Thyroid gland (tissue), 4 donors: ENCODE results near the gene CDC42EP1. TPM values are rescaled to one million over a fixed set of nuclear protein-coding genes. Genes with fewer than 3 reads are reported as not detected.
A peak's percentile ranks its signal among the peaks of the same experiment; 100 is the strongest.
"Not testable (repeated sequence)": the region's sequence is repeated elsewhere in the genome, so short reads cannot be mapped to it uniquely, and the experiment has no call there.

Experiments
- DNase-seq, 2 donors: peaks; one replicate each; pipeline ENCODE4 v3.0.0-alpha.2; 2019
- H3K27ac ChIP-seq, 3 donors: fragments of 200-600 bp; sonication (generic); 1 replicate in 2 of 3; 2 replicates in 1 of 3; pipeline ENCODE4 v1.5.1; 2016 to 2019; ENCODE audit warnings: mild to moderate bottlenecking in 1 of 3, moderate library complexity in 1 of 3
- H3K27me3 ChIP-seq: fragments of 200-600 bp; sonication (generic); one replicate; pipeline ENCODE4 v1.5.1; 2019
- H3K36me3 ChIP-seq, 2 donors: fragments of 200-600 bp; sonication (generic); one replicate each; pipeline ENCODE4 v1.5.1; 2016 to 2019
- H3K4me1 ChIP-seq, 2 donors: fragments of 200-600 bp; sonication (generic); one replicate each; pipeline ENCODE4 v1.5.1; 2017 to 2019
- H3K4me3 ChIP-seq, 3 donors: fragments of 200-600 bp; sonication (generic); replicated peaks in 1 of 3; 1 replicate in 2 of 3; 2 replicates in 1 of 3; pipeline ENCODE4 v1.5.1; 2016; ENCODE audit warnings: mild to moderate bottlenecking in 1 of 3
- H3K9me3 ChIP-seq: fragments of 200-600 bp; sonication (generic); one replicate; pipeline ENCODE4 v1.5.1; 2017
- CTCF ChIP-seq, 6 experiments: fragments of 200-600 bp in 3 of 6; fragments of 450-650 bp in 3 of 6; sonication (generic) in 3 of 6; IDR thresholded peaks; one replicate each; pipeline ENCODE4 v1.5.1; 2016 to 2019; ENCODE audit warnings: antibody characterized with exemption in 6 of 6, mild to moderate bottlenecking in 2 of 6, inconsistent platforms in 1 of 6, moderate library complexity in 1 of 6
- POLR2A ChIP-seq, 2 donors: fragments of 450-650 bp; IDR thresholded peaks; one replicate each; pipeline ENCODE4 v1.6.1; 2017; ENCODE audit warnings: antibody characterized with exemption in 2 of 2, mild to moderate bottlenecking in 2 of 2, moderate library complexity in 1 of 2
- WGBS, 2 donors: methylation state at CpG; one replicate each; pipeline ENCODE4 v1.1.5; 2017; 5-methylcytosine and 5-hydroxymethylcytosine counted together
- intact Hi-C: fragments of 100-400 bp; cut with DNase I; formaldehyde crosslinking; loops from one replicate; pipeline ENCODE4 v1.15.1; 2023
- total RNA-seq, 4 donors: library from RNA; depleted of rRNA; stranded (reverse); fragments of >200 nt; gene quantifications; one replicate each; pipeline ENCODE4 v1.2.3, GENCODE V29; 2016

Gene CDC42EP1
- total RNA-seq, 4 donors from 2014 or later: 15.7 to 23.3 (median 18.3) TPM

- intact Hi-C loops: no loop called here
These were observed 47.7 kb downstream of the CDC42EP1 start for GRCh38 chr22:37607935-37608476.

DNA sequence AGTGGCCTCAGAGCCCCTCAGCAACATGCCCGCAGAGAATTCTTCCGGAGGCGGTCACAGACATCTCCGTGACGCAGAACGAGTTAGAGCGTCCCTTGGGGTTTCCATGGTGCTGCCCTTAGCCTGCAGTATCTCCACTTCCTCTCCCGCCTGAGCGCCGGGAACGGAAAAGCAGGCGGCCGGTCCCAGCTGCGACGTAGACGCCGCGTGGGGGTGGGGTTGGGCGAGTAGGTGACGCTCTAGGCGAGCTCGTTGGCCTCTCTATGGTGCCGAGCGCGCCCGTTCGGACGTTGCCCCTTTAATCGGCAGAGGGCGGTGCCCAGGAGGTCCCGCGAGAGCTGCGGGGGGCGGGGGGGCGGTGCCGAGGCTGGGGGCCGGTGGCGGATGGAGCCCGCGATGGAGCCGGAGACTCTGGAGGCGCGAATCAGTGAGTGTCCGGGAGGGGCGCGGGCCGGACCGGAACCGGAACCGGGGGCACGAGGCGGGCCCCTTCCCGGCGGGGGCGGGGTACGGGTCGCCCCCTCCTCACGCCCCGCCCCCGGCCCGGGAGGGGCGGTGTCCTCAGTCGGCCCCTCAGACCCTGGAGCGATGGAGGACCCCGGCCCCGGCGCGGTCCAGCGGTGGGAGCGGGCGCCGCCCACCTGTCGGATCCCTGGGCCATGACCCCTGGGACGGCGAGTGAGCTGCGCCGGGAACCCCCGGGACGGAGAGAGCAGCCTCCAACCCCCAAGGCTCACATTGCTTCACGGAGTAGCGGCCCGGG, 48.4 kb downstream of the CDC42EP1 start, which contains the start of gene GGA1:
Gene GGA1 (plus strand): TSS at position 358 of the 763 bp plus-strand sequence. CDS start 27 bp downstream, at position 385.
- peaks cover 23 to 31% of the 10 kb centered on the region in 2 donors for H3K4me1 ChIP-seq
- intact Hi-C loops: no loop called here
- WGBS, 2 donors: 0 to 1% methylated on average over 7 to 26 of the region's 82 CpGs

More at GRCh38 chr22:37607935-37608476, 47.7 kb downstream of the CDC42EP1 start:
- H3K4me3 ChIP-seq: peak overlapping the region in 2 of 3 donors; percentile 25 to 93
- H3K36me3 ChIP-seq: no peaks in the 10 kb centered on the region
- H3K9me3 ChIP-seq: no peaks in the 10 kb centered on the region
- no peak for DNase-seq
- 2% methylated on average over 16 to 17 of the region's 17 CpGs for WGBS, 2 donors
- no peaks in the 10 kb centered on the region for H3K27me3 ChIP-seq
- TF ChIP-seq CTCF (IDR thresholded peaks at IDR 0.05): no peak
- TF ChIP-seq POLR2A (IDR thresholded peaks at IDR 0.05): no peak
- peak overlapping the region; percentile 91 to 96 (median 93) for H3K27ac ChIP-seq
- peaks cover 20 to 25% of the 10 kb centered on the region in 2 donors for H3K4me1 ChIP-seq

GRCh38 chr22:37609240-37610152, 49.2 kb downstream of the CDC42EP1 start:
- intact Hi-C loops: no loop called here
- DNase-seq: peak in 1 of 2 donors; percentile 43
- Histone ChIP-seq H3K4me3 (peak overlapping the region; percentile 71 to 93 (median 93)), H3K27me3 (no peaks in the 10 kb centered on the region), H3K27ac (peak overlapping the region; percentile 91 to 96 (median 93)), H3K36me3 (no peaks in the 10 kb centered on the region), H3K9me3 (no peaks in the 10 kb centered on the region), H3K4me1 (peaks cover 31 to 36% of the 10 kb centered on the region in 2 donors)
- WGBS, 2 donors: 10 to 17% methylated on average over 14 to 19 of the region's 26 CpGs
- TF ChIP-seq POLR2A (IDR thresholded peaks at IDR 0.05): no peak
- no peak for TF ChIP-seq CTCF (IDR thresholded peaks at IDR 0.05)

More for the DNA sequence above, 48.4 kb downstream of the CDC42EP1 start, which contains the start of gene GGA1:
- Histone ChIP-seq H3K4me3 (peak within 1 kb of the TSS; percentile 71 to 93 (median 93)), H3K27ac (peak within 1 kb of the TSS; percentile 91 to 96 (median 93)), H3K27me3 (no peaks in the 10 kb centered on the region), H3K36me3 (no peaks in the 10 kb centered on the region), H3K9me3 (no peaks in the 10 kb centered on the region)
- peak in 1 of 2 donors; percentile 58 for TF ChIP-seq POLR2A (IDR thresholded peaks at IDR 0.05)
- no peak for TF ChIP-seq CTCF (IDR thresholded peaks at IDR 0.05)
- DNase-seq: peak; percentile 93 to 94

- H3K9me3 ChIP-seq, DNase-seq, H3K36me3 ChIP-seq, H3K27me3 ChIP-seq, intact Hi-C loops: not testable (repeated sequence)
- Histone ChIP-seq H3K4me1 (peaks cover 31 to 36% of the 10 kb centered on the region in 2 donors), H3K4me3 (peak overlapping the region in 1 of 3 donors; percentile 93), H3K27ac (peak overlapping the region in 2 of 3 donors; percentile 93 to 96)
- WGBS, 2 donors: 81 to 83% methylated on average over 3 of the region's 3 CpGs
These were observed 49.8 kb downstream of the CDC42EP1 start for GRCh38 chr22:37610153-37610475.

GRCh38 chr22:37610480-37611129, 50.3 kb downstream of the CDC42EP1 start:
- H3K27ac ChIP-seq: peak overlapping the region in 2 of 3 donors; percentile 93 to 96
- H3K4me3 ChIP-seq: no peak overlapping the region
- TF ChIP-seq CTCF (IDR thresholded peaks at IDR 0.05) (no peak), POLR2A (IDR thresholded peaks at IDR 0.05) (no peak)
- H3K36me3 ChIP-seq: no peaks in the 10 kb centered on the region
- DNase-seq: no peak
- no peaks in the 10 kb centered on the region for H3K27me3 ChIP-seq
- WGBS, 2 donors: 86 to 90% methylated on average over 15 of the region's 15 CpGs
- intact Hi-C loops: no loop called here
- peaks cover 31 to 36% of the 10 kb centered on the region in 2 donors for H3K4me1 ChIP-seq
- no peaks in the 10 kb centered on the region for H3K9me3 ChIP-seq
